Stimulated activated CD4-positive, alpha-beta T cell treated with anti-CD3 and anti-CD28 coated beads, TNF-alpha, amount 100 ng/mL, for 4 hours (primary cell): Measurements from ENCODE around the gene TMEM187.
"Not testable (repeated sequence)": the region's sequence is repeated elsewhere in the genome, so short reads cannot be mapped to it uniquely, and the experiment has no call there.

Source experiments
- DNase-seq, 3 experiments: peaks; one replicate each; pipeline ENCODE4 v3.0.0-alpha.2; 2020; ENCODE audit warnings: low read depth in 3 of 3

Gene TMEM187

GRCh38 chrX:153971124-153971449, 1.5 kb upstream of the TMEM187 start:
- peak; percentile 64 to 76 (median 74) for DNase-seq

- peak; percentile 75 to 83 (median 78) for DNase-seq
Observed at GRCh38 chrX:153971450-153972367, 845 bp upstream of the TMEM187 start, which contains the start of gene HCFC1. TSS of gene HCFC1 (minus strand) at chrX:153971818. CDS start at chrX:153970840, 978 bp downstream.

- no peak for DNase-seq
Observed at GRCh38 chrX:153973127-153974002, 811 bp downstream of the TMEM187 start.

GRCh38 chrX:153974003-153974725, 1.6 kb downstream of the TMEM187 start:
- DNase-seq = no peak

- DNase-seq = no peak
Observed at GRCh38 chrX:153974726-153975286, 2.3 kb downstream of the TMEM187 start.

- not testable (repeated sequence) for DNase-seq
Observed at GRCh38 chrX:153980394-153980793, 7.8 kb downstream of the TMEM187 start.

- no peak for DNase-seq
Observed at GRCh38 chrX:153981231-153981630, 8.7 kb downstream of the TMEM187 start.

- peak in 1 of 3 experiments; percentile 40 for DNase-seq
Observed at GRCh38 chrX:153981771-153982533, 9.4 kb downstream of the TMEM187 start.

GRCh38 chrX:153983321-153983801, 10.8 kb downstream of the TMEM187 start:
- no peak for DNase-seq

- no peak for DNase-seq
Observed at GRCh38 chrX:153984351-153985178, 12.0 kb downstream of the TMEM187 start.

GRCh38 chrX:153988493-153988892, 15.9 kb downstream of the TMEM187 start:
- no peak for DNase-seq

- DNase-seq = no peak
Observed at GRCh38 chrX:153989973-153990655, 17.6 kb downstream of the TMEM187 start.

GRCh38 chrX:153991013-153991580, 18.5 kb downstream of the TMEM187 start:
- no peak for DNase-seq

GRCh38 chrX:153992180-153992579, 19.6 kb downstream of the TMEM187 start:
- DNase-seq = no peak

GRCh38 chrX:153993079-153993478, 20.5 kb downstream of the TMEM187 start:
- no peak for DNase-seq

GRCh38 chrX:153993978-153994377, 21.4 kb downstream of the TMEM187 start:
- DNase-seq = no peak

- not testable (repeated sequence) for DNase-seq
Observed at GRCh38 chrX:153994398-153994797, 21.8 kb downstream of the TMEM187 start.

- no peak for DNase-seq
Observed at GRCh38 chrX:153995504-153995903, 22.9 kb downstream of the TMEM187 start.
